Neural cell (in vitro differentiated cells): ENCODE data around the gene TLL1. TPM values are rescaled to one million over a fixed set of nuclear protein-coding genes. Genes with fewer than 3 reads are reported as not detected.

Experiments
- H2AFZ ChIP-seq: fragments of 200-600, 300-800 bp; sonication (generic), shearing (Covaris generic); 2 replicates; pipeline ENCODE4 v1.6.0; 2014; ENCODE audit warnings: low read depth, mild to moderate bottlenecking, antibody characterized with exemption, low read length, moderate library complexity
- H3F3A ChIP-seq: fragments of 200-600 bp; shearing (Covaris generic); 2 replicates; pipeline ENCODE4 v1.6.1; 2016; ENCODE audit warnings: mild to moderate bottlenecking, moderate library complexity, mixed read lengths, antibody characterized with exemption, low read length; ENCODE audit not compliant: insufficient read depth, poor library complexity, severe bottlenecking
- H3K27ac ChIP-seq: fragments of 200-600, 300-800 bp; sonication (generic), shearing (Covaris generic); 2 replicates; pipeline ENCODE4 v1.5.1; 2014; ENCODE audit warnings: mild to moderate bottlenecking, low read length, moderate library complexity
- H3K27me3 ChIP-seq: fragments of 300-800, 200-600 bp; sonication (generic), shearing (Covaris generic); 2 replicates; pipeline ENCODE4 v1.6.0; 2014; ENCODE audit warnings: mild to moderate bottlenecking, low read depth, low read length, moderate library complexity; ENCODE audit not compliant: insufficient read depth
- H3K36me3 ChIP-seq: fragments of 300-800, 200-600 bp; sonication (generic), shearing (Covaris generic); 2 replicates; pipeline ENCODE4 v1.5.1; 2014; ENCODE audit warnings: mild to moderate bottlenecking, antibody characterized with exemption, low read length, moderate library complexity; ENCODE audit not compliant: insufficient read depth
- H3K4me2 ChIP-seq: fragments of 300-800, 200-600 bp; sonication (generic), shearing (Covaris generic); 2 replicates; pipeline ENCODE4 v1.6.0; 2014; ENCODE audit warnings: mild to moderate bottlenecking, low read length
- H3K4me3 ChIP-seq: fragments of 300-800, 200-600 bp; sonication (generic), shearing (Covaris generic); 2 replicates; pipeline ENCODE4 v1.5.1; 2014; ENCODE audit warnings: mild to moderate bottlenecking, low read length, moderate library complexity
- H3K79me2 ChIP-seq: fragments of 200-600 bp; shearing (Covaris generic); replicated peaks from 2 replicates; pipeline ENCODE4 v1.6.0; 2014; ENCODE audit warnings: mild to moderate bottlenecking, low read length, moderate library complexity; ENCODE audit not compliant: insufficient read depth
- H3K9ac ChIP-seq: fragments of 300-800, 200-600 bp; sonication (generic), shearing (Covaris generic); 2 replicates; pipeline ENCODE4 v1.6.1; 2016; ENCODE audit warnings: mild to moderate bottlenecking, low read length, mixed read lengths
- H3K9me2 ChIP-seq: fragments of 200-600 bp; shearing (Covaris generic); 2 replicates; pipeline ENCODE4 v1.6.1; 2016; ENCODE audit warnings: mild to moderate bottlenecking, low read length, mixed read lengths; ENCODE audit not compliant: insufficient read depth
- H3K9me3 ChIP-seq: fragments of 200-600, 300-800 bp; sonication (generic), shearing (Covaris generic); 2 replicates; pipeline ENCODE4 v1.6.1; 2016; ENCODE audit warnings: mild to moderate bottlenecking, mixed run types, low read length, moderate library complexity, mixed read lengths
- H4K20me1 ChIP-seq: fragments of 200-600 bp; shearing (Covaris generic); 2 replicates; pipeline ENCODE4 v1.6.1; 2016; ENCODE audit warnings: mild to moderate bottlenecking, mixed run types; ENCODE audit not compliant: insufficient read depth
- EP300 ChIP-seq: fragments of 450-650 bp; conservative IDR thresholded peaks from 2 replicates; pipeline ENCODE4 v1.6.1; 2014; ENCODE audit warnings: antibody characterized with exemption, mild to moderate bottlenecking, moderate library complexity; ENCODE audit not compliant: poor library complexity, severe bottlenecking
- EZH2 ChIP-seq: fragments of 200-600, 300-800 bp; shearing (Covaris generic), sonication (generic); IDR thresholded peaks from 2 replicates; pipeline ENCODE4 v1.6.1; 2014; ENCODE audit warnings: antibody characterized with exemption, low read length, borderline replicate concordance, mild to moderate bottlenecking; ENCODE audit not compliant: insufficient read depth, poor library complexity, severe bottlenecking
- MXI1 ChIP-seq: fragments of 450-650 bp; conservative IDR thresholded peaks from 2 replicates; pipeline ENCODE4 v1.6.1; 2014; ENCODE audit warnings: antibody characterized with exemption, mild to moderate bottlenecking; ENCODE audit not compliant: poor library complexity, severe bottlenecking
- POLR2AphosphoS5 ChIP-seq: IDR thresholded peaks from 2 replicates; pipeline ENCODE4 v1.6.1; 2012
- RAD21 ChIP-seq: fragments of 450-650 bp; conservative IDR thresholded peaks from 2 replicates; pipeline ENCODE4 v1.6.1; 2014; ENCODE audit warnings: antibody characterized with exemption, mild to moderate bottlenecking, moderate library complexity
- SMC3 ChIP-seq: fragments of 450-650 bp; conservative IDR thresholded peaks from 2 replicates; pipeline ENCODE4 v1.6.1; 2014; ENCODE audit warnings: antibody characterized with exemption, mild to moderate bottlenecking, moderate library complexity; ENCODE audit not compliant: poor library complexity
- TAF1 ChIP-seq: IDR thresholded peaks from 2 replicates; pipeline ENCODE4 v1.6.1; 2012; ENCODE audit warnings: low read depth
- polyA plus RNA-seq: library from polyadenylated mRNA; depleted of rRNA; stranded (reverse); fragments of >200 nt; gene quantifications from 2 replicates; pipeline ENCODE4 v1.2.3, GENCODE V29; 2014
- TF ChIP-seq, protein P1 (sequence below): fragments of 450-650 bp; IDR thresholded peaks from 2 replicates; pipeline ENCODE4 v1.5.1; 2014; ENCODE audit warnings: antibody characterized with exemption, mild to moderate bottlenecking, moderate library complexity; ENCODE audit not compliant: poor library complexity, severe bottlenecking
- TF ChIP-seq, protein P2 (sequence below): IDR thresholded peaks from 2 replicates; pipeline ENCODE4 v1.6.1; 2012; ENCODE audit warnings: borderline replicate concordance

The TLL1 gene
- polyA plus RNA-seq, 1 donor from 2014 or later = not detected

DNA sequence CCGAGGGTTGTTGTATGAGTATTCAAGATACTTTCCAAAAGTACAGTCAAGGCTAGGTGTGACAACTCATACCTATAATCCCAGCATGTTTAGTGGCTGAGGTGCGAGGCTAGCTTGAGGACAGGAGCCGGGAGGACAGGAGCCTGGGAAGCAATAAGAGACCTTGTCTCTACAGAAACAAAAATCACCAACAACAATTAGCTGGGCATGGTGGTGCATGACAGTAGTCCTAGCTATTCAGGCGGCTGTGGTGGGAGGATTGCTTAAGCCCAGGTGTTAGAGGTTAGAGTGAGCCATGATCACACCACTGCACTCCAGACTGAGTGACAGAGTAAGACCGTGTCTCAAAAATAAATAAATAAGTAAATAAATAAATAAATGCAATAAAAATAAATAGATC lies 91.6 kb downstream of the TLL1 start:
- no peaks in the 10 kb centered on the region for H3K9me3 ChIP-seq
- H3K79me2 ChIP-seq = no peaks in the 10 kb centered on the region

DNA sequence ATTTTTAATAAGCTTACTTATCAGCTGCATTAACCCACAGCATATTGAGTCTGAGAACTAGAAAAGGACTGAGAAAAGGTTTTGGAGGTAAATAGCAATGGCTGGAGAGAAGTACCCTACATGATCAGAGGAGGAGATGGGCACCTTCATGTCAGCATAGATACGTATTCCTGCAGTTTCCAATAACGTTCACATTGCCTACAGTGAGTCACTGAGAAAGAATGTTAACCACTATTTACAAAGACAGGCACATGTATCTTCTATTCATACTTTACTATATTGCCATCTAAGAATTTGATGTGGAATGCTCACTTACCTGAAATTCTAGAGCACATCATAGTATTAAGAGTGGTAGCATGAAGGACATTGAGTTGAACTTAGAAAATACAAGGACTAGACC lies 92.5 kb downstream of the TLL1 start:
- Histone ChIP-seq H3K36me3 (no peaks in the 10 kb centered on the region), H3K27me3 (no peaks in the 10 kb centered on the region), H3K79me2 (no peaks in the 10 kb centered on the region), H3F3A (no peaks in the 10 kb centered on the region), H4K20me1 (no peaks in the 10 kb centered on the region), H3K9me3 (no peaks in the 10 kb centered on the region), H2AFZ (no peak overlapping the region), H3K4me3 (no peak overlapping the region), H3K4me2 (no peak overlapping the region), H3K9me2 (no peaks in the 10 kb centered on the region), H3K9ac (no peak overlapping the region), H3K27ac (no peak overlapping the region)
- TF ChIP-seq POLR2AphosphoS5 (no peak), EP300 (no peak), SMC3 (no peak), RAD21 (no peak), TAF1 (no peak), MXI1 (no peak), EZH2 (no peak)
- TF ChIP-seq, protein P1, sequence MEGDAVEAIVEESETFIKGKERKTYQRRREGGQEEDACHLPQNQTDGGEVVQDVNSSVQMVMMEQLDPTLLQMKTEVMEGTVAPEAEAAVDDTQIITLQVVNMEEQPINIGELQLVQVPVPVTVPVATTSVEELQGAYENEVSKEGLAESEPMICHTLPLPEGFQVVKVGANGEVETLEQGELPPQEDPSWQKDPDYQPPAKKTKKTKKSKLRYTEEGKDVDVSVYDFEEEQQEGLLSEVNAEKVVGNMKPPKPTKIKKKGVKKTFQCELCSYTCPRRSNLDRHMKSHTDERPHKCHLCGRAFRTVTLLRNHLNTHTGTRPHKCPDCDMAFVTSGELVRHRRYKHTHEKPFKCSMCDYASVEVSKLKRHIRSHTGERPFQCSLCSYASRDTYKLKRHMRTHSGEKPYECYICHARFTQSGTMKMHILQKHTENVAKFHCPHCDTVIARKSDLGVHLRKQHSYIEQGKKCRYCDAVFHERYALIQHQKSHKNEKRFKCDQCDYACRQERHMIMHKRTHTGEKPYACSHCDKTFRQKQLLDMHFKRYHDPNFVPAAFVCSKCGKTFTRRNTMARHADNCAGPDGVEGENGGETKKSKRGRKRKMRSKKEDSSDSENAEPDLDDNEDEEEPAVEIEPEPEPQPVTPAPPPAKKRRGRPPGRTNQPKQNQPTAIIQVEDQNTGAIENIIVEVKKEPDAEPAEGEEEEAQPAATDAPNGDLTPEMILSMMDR = no peak
- TF ChIP-seq, protein P2, sequence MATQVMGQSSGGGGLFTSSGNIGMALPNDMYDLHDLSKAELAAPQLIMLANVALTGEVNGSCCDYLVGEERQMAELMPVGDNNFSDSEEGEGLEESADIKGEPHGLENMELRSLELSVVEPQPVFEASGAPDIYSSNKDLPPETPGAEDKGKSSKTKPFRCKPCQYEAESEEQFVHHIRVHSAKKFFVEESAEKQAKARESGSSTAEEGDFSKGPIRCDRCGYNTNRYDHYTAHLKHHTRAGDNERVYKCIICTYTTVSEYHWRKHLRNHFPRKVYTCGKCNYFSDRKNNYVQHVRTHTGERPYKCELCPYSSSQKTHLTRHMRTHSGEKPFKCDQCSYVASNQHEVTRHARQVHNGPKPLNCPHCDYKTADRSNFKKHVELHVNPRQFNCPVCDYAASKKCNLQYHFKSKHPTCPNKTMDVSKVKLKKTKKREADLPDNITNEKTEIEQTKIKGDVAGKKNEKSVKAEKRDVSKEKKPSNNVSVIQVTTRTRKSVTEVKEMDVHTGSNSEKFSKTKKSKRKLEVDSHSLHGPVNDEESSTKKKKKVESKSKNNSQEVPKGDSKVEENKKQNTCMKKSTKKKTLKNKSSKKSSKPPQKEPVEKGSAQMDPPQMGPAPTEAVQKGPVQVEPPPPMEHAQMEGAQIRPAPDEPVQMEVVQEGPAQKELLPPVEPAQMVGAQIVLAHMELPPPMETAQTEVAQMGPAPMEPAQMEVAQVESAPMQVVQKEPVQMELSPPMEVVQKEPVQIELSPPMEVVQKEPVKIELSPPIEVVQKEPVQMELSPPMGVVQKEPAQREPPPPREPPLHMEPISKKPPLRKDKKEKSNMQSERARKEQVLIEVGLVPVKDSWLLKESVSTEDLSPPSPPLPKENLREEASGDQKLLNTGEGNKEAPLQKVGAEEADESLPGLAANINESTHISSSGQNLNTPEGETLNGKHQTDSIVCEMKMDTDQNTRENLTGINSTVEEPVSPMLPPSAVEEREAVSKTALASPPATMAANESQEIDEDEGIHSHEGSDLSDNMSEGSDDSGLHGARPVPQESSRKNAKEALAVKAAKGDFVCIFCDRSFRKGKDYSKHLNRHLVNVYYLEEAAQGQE = no peak

More for the DNA sequence above, 91.6 kb downstream of the TLL1 start:
- Histone ChIP-seq H3K9ac (no peak overlapping the region), H3K27ac (no peak overlapping the region), H4K20me1 (no peaks in the 10 kb centered on the region), H2AFZ (no peak overlapping the region), H3F3A (no peaks in the 10 kb centered on the region), H3K27me3 (no peaks in the 10 kb centered on the region), H3K4me2 (no peak overlapping the region), H3K4me3 (no peak overlapping the region), H3K36me3 (no peaks in the 10 kb centered on the region), H3K9me2 (no peaks in the 10 kb centered on the region)
- TF ChIP-seq, protein P2 = no peak
